Hematopoietic multipotent progenitor cell treated with erythropoietin and hydrocortisone succinate and interleukin-3 and kit ligand, for 6 days (in vitro differentiated cells): Measurements from ENCODE around the gene SYNJ1.
"Not testable (repeated sequence)": the region's sequence is repeated elsewhere in the genome, so short reads cannot be mapped to it uniquely, and the experiment has no call there.

ENCODE experiments used
- DNase-seq: peaks from one replicate; pipeline ENCODE4 v3.0.0-alpha.2; 2015

SYNJ1 gene

GRCh38 chr21:32682696-32683474, 44.9 kb downstream of the SYNJ1 start:
- peak; percentile 66 for DNase-seq

DNA sequence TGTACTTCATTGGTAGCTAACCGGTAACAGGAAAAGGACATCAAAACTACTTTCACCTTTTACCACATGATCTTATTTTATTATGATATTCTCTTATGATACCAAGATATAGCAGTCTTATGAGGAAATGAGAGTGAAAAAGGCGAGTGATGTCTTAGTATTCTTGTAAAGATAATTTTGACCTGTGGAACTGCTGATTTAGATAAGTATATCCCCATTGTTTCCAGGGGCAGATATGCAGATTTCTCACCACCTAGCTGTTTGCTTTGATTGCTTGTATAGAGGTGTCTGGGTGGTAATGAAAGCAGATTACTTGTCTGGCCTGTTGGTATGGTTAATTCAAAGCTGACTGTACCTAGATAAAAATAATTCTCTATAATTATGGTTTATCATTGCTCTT, 53.1 kb downstream of the SYNJ1 start:
- DNase-seq, result no peak

DNA sequence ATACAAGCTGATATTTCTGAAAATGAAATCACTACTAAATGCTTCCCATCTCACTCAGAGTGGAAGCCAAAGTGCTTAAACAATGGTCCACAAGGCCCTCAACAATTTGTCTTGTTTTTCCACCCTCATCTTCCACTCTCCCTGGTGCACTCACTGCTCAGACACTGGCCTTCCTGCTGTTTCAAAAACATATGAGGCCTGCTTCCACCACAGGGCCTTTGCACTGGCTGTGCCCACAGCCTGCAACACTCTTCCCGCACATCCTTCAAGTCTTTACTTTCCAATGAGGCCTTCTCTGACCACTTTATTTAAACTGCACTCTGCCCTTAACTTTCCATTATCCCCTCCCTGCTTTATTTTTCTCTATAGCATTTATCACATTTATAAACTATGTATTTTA, 53.8 kb downstream of the SYNJ1 start:
- no peak for DNase-seq

DNA sequence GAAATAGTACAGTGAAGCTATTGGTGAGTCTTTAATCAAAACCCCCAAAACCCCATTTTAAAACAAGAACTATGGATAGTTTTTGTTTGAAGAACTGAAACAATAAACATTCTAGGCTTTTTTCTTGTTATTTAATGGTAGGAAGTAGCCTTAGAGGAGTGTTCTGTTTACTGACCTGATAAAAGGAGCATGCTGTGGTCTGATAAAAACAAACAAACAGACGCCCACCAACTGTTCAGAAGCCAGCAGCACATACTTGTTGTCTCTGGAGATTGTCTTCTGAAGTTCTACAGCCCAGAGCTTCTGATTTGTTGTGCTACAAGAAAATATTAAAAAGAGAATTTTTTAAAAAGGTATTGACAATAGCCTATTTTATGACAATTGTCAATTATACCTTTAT, 61.6 kb downstream of the SYNJ1 start:
- peak; percentile 75 for DNase-seq

DNA sequence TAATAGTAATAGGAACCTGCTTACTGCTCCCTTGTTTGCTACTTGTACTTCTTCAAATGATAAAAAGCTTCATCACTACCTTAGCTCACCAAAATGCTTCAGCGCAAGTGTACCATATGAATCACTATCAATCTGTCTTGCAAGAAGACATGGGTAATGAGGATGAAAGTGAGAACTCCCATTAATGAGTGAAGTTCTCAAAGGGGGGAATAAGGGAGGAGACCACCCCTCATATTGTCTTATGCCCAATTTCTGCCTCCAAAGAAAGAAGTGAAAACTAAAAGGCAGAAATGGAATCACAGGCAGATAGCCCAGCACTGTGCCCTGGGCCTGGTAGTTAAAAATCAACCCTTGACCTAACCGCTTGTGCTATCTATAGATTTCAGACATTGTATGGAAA, 63.7 kb downstream of the SYNJ1 start:
- not testable (repeated sequence) for DNase-seq

GRCh38 chr21:32661981-32662380, 65.8 kb downstream of the SYNJ1 start:
- not testable (repeated sequence) for DNase-seq

- DNase-seq, result not testable (repeated sequence)
These were observed 66.6 kb downstream of the SYNJ1 start for GRCh38 chr21:32661026-32661782.

GRCh38 chr21:32658524-32658923, 69.3 kb downstream of the SYNJ1 start:
- DNase-seq, result no peak

GRCh38 chr21:32653326-32653901, 74.4 kb downstream of the SYNJ1 start:
- peak; percentile 71 for DNase-seq

DNA sequence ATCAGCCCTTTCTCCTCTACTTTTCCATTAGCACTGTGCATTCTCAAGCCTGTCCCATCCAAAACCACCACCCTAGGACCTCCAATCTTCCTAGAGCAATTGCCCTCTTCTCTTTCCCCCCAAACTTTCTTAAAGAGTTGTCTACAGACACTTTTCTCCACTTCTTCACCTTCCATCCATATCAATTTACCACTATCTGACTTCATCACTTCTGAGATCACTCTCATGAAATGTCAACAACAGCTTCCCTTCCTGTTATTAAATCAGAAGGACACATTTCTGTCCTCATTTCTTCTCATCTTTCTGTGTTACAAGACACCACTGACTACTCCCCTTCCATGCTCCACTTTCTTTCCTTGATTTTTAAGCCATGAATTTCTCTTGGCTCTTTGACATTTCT, 79.6 kb downstream of the SYNJ1 start:
- DNase-seq, result no peak

GRCh38 chr21:32645261-32646182, 82.3 kb downstream of the SYNJ1 start:
- DNase-seq, result peak; percentile 9

DNA sequence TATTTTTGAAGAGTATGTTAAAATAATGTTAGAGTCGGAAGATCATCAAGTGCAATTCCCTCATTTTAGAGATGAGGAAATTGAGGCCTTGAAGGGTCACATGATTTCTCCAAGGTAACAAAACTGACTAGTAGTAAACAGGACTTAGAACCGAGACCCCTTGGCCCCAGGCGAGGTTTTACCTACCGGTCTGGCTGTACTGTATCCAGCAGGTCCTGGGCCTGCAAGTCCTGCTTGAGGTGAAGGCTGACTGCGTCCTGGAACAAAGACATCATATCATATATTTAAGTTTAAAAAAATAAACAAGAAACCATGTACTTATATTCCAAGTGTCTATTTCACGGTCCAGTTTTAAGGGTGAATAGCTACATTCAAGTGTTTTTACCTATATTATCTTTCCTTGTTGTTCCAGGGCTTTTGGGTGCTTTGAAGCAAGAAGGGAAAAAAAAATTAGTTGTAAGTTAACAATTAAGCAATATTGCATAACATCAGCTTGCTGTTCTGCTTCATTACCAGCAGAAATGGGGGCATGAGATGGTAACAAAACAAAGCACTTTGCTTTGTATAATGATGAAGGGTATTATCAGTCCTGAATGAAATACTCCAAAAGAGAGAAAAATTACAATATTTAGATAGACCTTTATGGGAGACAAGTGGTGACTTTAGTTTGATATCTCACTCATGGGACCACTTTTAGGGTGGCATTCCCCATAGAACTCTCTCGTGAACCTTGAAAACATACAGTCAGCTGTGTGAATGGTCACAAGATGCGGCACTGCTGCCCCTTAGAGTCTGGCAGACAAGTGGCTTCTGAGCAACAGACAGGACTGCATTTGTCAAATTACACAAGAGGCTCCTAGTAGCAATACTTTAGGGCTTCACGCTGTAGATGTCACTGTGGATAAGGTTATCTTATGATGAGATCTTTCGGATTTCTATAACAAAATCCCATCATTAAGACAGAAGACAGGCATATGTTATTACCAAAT, 85.8 kb downstream of the SYNJ1 start:
- no peak for DNase-seq

DNA sequence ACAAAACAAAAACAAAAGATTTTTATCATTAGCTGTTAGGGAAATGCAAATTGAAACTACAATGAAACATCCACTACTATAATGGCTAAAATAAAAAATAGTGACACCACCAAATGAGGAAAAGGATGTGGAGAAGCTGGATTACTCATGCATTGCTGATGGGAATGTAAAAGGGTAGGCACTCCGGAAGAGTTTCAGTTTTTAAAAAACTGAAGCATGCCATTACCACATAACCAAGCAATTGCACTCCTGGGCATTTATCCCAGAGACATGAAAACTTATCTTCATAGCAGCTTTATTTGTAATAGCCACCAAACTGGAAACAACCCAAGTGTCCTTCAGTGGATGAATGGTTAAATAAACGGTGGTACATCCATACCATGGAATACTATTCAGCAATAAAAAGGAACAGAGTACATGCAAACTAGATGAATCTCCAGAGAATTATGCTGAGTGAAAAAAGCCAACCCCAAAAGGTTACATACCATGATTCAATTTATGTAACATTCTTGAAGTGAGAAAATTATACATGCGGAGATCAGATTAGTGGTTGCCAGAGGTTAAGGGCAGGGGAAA, 101.1 kb downstream of the SYNJ1 start:
- DNase-seq, result no peak

DNA sequence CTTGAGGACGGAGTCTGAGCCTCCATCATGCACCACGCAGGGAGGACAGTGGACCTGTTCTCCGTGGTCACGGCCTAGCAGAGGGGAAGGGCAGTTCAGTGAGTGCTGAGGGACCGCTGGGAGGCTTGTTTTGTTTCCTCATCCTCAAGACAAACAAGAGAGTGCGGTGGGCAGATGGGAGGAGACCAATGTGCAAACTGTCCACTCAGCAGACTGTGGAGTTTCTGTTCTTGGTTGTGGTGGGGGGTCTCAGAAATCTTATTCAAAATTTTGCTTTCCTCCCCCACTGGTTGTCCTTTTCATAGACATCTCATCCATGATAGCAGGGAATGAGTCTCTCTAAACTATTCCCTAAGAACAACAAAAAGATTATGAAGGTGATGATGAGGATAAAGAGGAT, 109.6 kb downstream of the SYNJ1 start:
- DNase-seq, result not testable (repeated sequence)

DNA sequence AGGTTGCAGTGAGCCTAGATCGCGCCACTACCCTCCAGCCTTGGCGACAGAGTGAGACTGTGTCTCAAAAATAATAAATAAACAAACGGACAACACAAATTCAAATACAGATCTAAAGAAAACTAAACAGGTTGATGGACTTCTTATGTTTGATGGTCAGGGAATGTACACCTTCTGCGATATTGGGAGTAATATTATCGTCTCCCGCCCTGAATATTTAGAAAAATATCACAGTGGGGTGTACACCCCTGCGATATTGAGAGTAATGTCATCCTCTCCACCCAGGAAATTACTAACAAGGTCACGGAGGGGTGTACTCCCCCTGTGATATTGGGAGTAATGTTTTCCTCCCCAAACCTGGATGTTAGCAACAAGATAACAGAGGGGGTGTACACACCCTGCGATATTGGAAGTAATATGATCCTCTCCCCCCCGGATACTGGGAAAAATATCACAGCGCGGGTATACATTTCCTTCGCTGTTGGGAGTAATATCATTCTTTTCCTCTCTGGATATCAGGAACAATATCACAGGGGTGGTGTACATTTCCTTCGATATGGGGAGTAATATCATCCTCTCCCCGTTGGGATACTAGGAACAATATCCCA, 114.3 kb downstream of the SYNJ1 start:
- DNase-seq, result no peak

DNA sequence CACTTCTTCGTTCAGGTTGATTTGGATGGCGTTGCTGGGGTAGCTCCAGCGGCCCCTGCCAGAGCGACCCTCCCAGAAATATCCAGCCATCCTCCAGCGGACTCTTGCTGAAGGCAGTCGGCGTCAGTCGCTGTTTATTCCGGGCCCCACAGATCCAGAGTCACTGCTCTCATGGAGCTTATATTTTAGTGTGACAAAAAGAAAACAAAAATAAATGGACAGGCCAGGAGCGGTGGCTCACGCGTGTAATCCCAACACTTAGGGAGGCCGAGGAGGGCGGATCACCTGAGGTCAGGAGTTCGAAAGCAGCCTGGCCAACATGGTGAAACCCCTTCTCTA, 114.8 kb downstream of the SYNJ1 start:
- DNase-seq, result no peak

DNA sequence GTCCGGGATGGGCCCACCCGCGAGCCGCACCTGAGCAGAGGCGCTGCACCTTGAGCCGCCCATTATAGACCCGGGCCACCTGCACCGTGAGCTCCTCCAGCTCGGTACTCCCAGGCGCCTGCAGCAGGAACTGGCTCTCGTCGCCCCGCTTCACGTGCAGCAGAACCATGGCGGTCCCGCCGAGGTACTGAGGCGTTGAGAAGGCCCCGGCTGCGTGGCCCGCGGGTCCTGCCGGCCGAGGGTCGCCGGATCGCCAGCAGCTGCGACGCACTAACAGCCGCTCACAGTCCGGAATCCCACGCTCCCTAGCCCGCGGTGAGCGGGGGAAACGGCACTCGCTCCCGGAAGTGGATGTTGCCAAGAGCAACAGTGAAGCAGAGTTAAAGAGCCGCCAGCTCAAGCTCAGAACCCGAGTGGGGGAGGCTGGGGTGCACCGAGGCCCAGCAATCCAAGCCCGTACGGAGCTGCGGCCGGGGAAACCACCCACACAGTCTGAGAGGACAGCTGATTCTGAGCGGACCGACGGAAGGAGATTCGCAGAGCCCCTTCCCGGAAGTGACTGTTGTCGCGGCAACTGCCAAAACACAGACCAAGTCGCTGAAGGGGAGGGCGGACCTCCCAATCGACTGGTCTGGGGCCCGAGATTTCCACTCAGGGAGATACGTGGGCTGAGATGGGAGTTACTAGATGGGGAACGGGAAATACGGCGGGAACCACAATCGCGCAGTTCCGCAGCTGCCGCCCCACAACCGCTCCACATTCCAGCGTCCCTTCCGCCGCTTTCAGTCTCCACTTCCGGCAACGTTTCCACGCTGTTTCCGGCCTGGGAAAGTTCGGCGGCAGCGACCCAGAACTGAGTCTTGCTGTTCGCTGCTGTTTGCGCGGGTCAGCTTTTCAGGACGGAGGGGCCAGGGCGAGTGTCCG, 115.5 kb downstream of the SYNJ1 start, which contains the start of gene CFAP298:
CFAP298 (minus strand) TSS at position 303 of the 924 bp plus-strand sequence; CDS start at position 169, 134 bp downstream.
- DNase-seq, result peak; percentile 96

- DNase-seq, result peak; percentile 73
These were observed 116.3 kb downstream of the SYNJ1 start for GRCh38 chr21:32611471-32611997.

DNA sequence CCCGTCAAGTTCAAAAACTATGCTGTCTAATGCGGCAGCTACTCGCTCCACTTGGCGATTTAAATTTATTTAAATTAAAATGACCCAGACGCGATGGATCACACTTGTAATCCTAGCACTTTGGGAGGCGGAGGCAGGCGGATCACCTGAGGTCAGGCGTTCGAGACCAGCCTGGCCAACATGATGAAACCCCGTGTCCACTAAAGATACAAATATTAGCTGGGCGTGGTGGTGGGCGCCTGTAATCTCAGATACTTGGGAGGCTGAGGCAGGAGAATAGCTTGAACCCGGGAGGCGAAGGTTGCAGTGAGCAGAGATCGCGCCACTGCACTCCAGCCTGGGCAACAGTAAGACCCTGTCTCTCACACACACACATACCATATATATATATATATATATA, 116.9 kb downstream of the SYNJ1 start:
- DNase-seq, result not testable (repeated sequence)
